K562 (cell line): ENCODE results near the gene SLC35F4. TPM values are rescaled to one million over a fixed set of nuclear protein-coding genes. Genes with fewer than 3 reads are reported as not detected.

ENCODE experiments used
- ATAC-seq: fragments of 200-7000 bp; cut with Tn5 transposase; 3 replicates; pipeline ENCODE4 v1.9.1; 2020; ENCODE audit warnings: moderate library complexity
- BruUV-seq: library from RNA; stranded (reverse); fragments of 400-500 nt; replicated peaks from 2 replicates; lab custom pipeline; 2021; lab: Mats Ljungman, UMichigan
- CTCF ChIA-PET: fragments of 300-600 bp; formaldehyde crosslinking; extraction: SDS; loops from one replicate; lab custom pipeline; 2021; ENCODE audit warnings: low intra/inter-chr PET ratio; lab: Yijun Ruan, JAX
- POLR2A ChIA-PET: fragments of 300-600, 350-650 bp; sonication (Branson Sonifier 250); formaldehyde crosslinking; extraction: SDS; loops from one replicate; lab custom pipeline; 2021; ENCODE audit warnings: antibody characterized with exemption, inconsistent platforms; lab: Yijun Ruan, JAX
- DNase-seq, 4 experiments: peaks; one replicate each; pipeline versions ENCODE4 v3.0.0 to v3.0.0-alpha.2; 2011 to 2018; ENCODE audit warnings: low spot score in 3 of 4, mixed read lengths in 3 of 4; ENCODE audit errors: extremely low read depth in 1 of 4
- FAIRE-seq: peaks from 2 replicates; lab custom pipeline; 2011; peaks lifted over from hg19 to GRCh38; lab: Jason Lieb, UNC
- H2AFZ ChIP-seq: 2 replicates; pipeline ENCODE4 v1.6.0; 2011; ENCODE audit warnings: low read depth, low read length, control low read depth, inconsistent platforms
- H3K27ac ChIP-seq: fragments of 200-600 bp; 3 replicates; pipeline ENCODE4 v1.8.0; 2011; ENCODE audit warnings: low read depth, mild to moderate bottlenecking, control low read depth, inconsistent platforms, low read length, moderate library complexity, mixed read lengths; ENCODE audit errors: extremely low read depth
- H3K27me3 ChIP-seq, 2 experiments: fragments of 300-600 bp in 1 of 2; 2 replicates in 1 of 2; 3 replicates in 1 of 2; pipeline versions ENCODE4 v1.6.0 to v1.8.0; 2011; ENCODE audit warnings: inconsistent platforms in 2 of 2, low read length in 2 of 2, mild to moderate bottlenecking in 1 of 2, mixed read lengths in 1 of 2, moderate library complexity in 1 of 2; ENCODE audit not compliant: control insufficient read depth in 2 of 2, insufficient read depth in 2 of 2
- H3K36me3 ChIP-seq: fragments of 300-600 bp; 3 replicates; pipeline ENCODE4 v1.8.0; 2011; ENCODE audit warnings: mild to moderate bottlenecking, low read length, inconsistent platforms; ENCODE audit not compliant: control insufficient read depth, insufficient read depth
- H3K4me1 ChIP-seq, 2 experiments: fragments of 200-600 bp in 1 of 2; replicated peaks in 1 of 2; 2 replicates in 1 of 2; 3 replicates in 1 of 2; pipeline versions ENCODE4 v1.5.1 to v1.8.0; 2011; ENCODE audit warnings: inconsistent platforms in 2 of 2, low read length in 2 of 2, mild to moderate bottlenecking in 1 of 2, mixed read lengths in 1 of 2, moderate library complexity in 1 of 2; ENCODE audit not compliant: control insufficient read depth in 2 of 2, insufficient read depth in 2 of 2
- H3K4me2 ChIP-seq: 2 replicates; pipeline ENCODE4 v1.6.1; 2011; ENCODE audit warnings: low read length, control low read depth, inconsistent platforms, mixed read lengths; ENCODE audit not compliant: insufficient read depth
- H3K4me3 ChIP-seq: fragments of 200-600 bp; sonication (generic), shearing (Covaris generic); 2 replicates; pipeline ENCODE4 v1.5.1; 2016; ENCODE audit warnings: control low read depth, inconsistent platforms
- H3K79me2 ChIP-seq: fragments of 200-600 bp; 3 replicates; pipeline ENCODE4 v1.8.0; 2011; ENCODE audit warnings: low read length, inconsistent platforms; ENCODE audit not compliant: control insufficient read depth, insufficient read depth
- H3K9ac ChIP-seq, 2 experiments: 2 replicates each; pipeline versions ENCODE4 v1.6.0 to v1.6.1; 2011; ENCODE audit warnings: low read depth in 2 of 2, low read length in 2 of 2, control low read depth in 1 of 2, inconsistent platforms in 1 of 2, mild to moderate bottlenecking in 1 of 2, mixed read lengths in 1 of 2; ENCODE audit not compliant: insufficient read depth in 1 of 2
- H3K9me1 ChIP-seq: one replicate; pipeline ENCODE4 v1.6.0; 2011; ENCODE audit warnings: inconsistent platforms, mild to moderate bottlenecking, low read length, moderate library complexity; ENCODE audit not compliant: control insufficient read depth, insufficient read depth
- H3K9me3 ChIP-seq: replicated peaks from 2 replicates; pipeline ENCODE4 v1.5.1; 2011; ENCODE audit warnings: low read depth, low read length, inconsistent platforms; ENCODE audit not compliant: control insufficient read depth, insufficient read depth
- H4K20me1 ChIP-seq: replicated peaks from 2 replicates; pipeline ENCODE4 v1.6.1; 2011; ENCODE audit warnings: low read length, inconsistent platforms, mixed read lengths; ENCODE audit not compliant: control insufficient read depth, insufficient read depth
- CBX5 ChIP-seq: IDR thresholded peaks from 2 replicates; pipeline ENCODE4 v1.6.1; 2014; ENCODE audit warnings: low read depth, borderline replicate concordance
- CLOCK ChIP-seq: fragments of 250-450 bp; sonication (Bioruptor Pico); IDR thresholded peaks from 2 replicates; pipeline ENCODE4 v1.4.0; 2020; ENCODE audit warnings: mild to moderate bottlenecking, moderate library complexity, borderline replicate concordance
- DEAF1 ChIP-seq: fragments of 450-650 bp; formaldehyde crosslinking; IDR thresholded peaks from 2 replicates; pipeline ENCODE4 v1.4.0; 2020; ENCODE audit warnings: mild to moderate bottlenecking, moderate library complexity
- HINFP ChIP-seq: fragments of 450-650 bp; conservative IDR thresholded peaks from 2 replicates; pipeline ENCODE4 v1.6.1; 2016; ENCODE audit warnings: missing genetic modification characterization, low read depth, mild to moderate bottlenecking, control low read depth, missing compliant biosample characterization
- HNRNPUL1 ChIP-seq: fragments of 200-400 bp; formaldehyde crosslinking; IDR thresholded peaks from 2 replicates; pipeline ENCODE4 v1.6.1; 2017; ENCODE audit warnings: low read length
- MTA1 ChIP-seq: fragments of 450-650 bp; IDR thresholded peaks from 2 replicates; pipeline ENCODE4 v1.6.1; 2017; ENCODE audit warnings: borderline replicate concordance
- NCOR1 ChIP-seq: fragments of 450-650 bp; IDR thresholded peaks from 2 replicates; pipeline ENCODE4 v1.6.1; 2016; ENCODE audit warnings: mild to moderate bottlenecking, moderate library complexity
- NFIX ChIP-seq: fragments of 250-450 bp; sonication (Bioruptor Pico); IDR thresholded peaks from 2 replicates; pipeline ENCODE4 v1.4.0; 2020; ENCODE audit warnings: low read depth, mild to moderate bottlenecking, moderate library complexity
- POLR2H ChIP-seq: IDR thresholded peaks from 2 replicates; pipeline ENCODE4 v1.6.1; 2016; ENCODE audit warnings: missing genetic modification characterization, low read depth, mild to moderate bottlenecking, control low read depth, missing compliant biosample characterization, moderate library complexity
- SMARCA5 ChIP-seq: fragments of 450-650 bp; IDR thresholded peaks from 2 replicates; pipeline ENCODE4 v1.6.1; 2016
- TAF7 ChIP-seq: fragments of 450-650 bp; IDR thresholded peaks from 2 replicates; pipeline ENCODE4 v1.6.1; 2016; ENCODE audit warnings: missing genetic modification characterization, missing compliant biosample characterization
- TSC22D4 ChIP-seq: fragments of 450-650 bp; IDR thresholded peaks from 2 replicates; pipeline ENCODE4 v1.6.1; 2016; ENCODE audit warnings: missing genetic modification characterization, missing biosample characterization, control low read depth
- ZBED1 ChIP-seq: IDR thresholded peaks from 2 replicates; pipeline ENCODE4 v1.6.1; 2014
- ZC3H11A ChIP-seq: IDR thresholded peaks from 2 replicates; pipeline ENCODE4 v1.6.1; 2012; ENCODE audit warnings: low read depth, low read length, improper control_type of control experiment
- ZNF121 ChIP-seq: sonication (generic); formaldehyde crosslinking; conservative IDR thresholded peaks from 2 replicates; pipeline ENCODE4 v1.8.0; 2022; ENCODE audit warnings: missing genetic modification reagents
- ZNF695 ChIP-seq: fragments of 450-650 bp; formaldehyde crosslinking; IDR thresholded peaks from 2 replicates; pipeline ENCODE4 v1.4.0; 2020; ENCODE audit warnings: mild to moderate bottlenecking, moderate library complexity
- ZNF785 ChIP-seq: fragments of 250-450 bp; sonication (Bioruptor Pico); IDR thresholded peaks from 2 replicates; pipeline ENCODE4 v1.4.0; 2020; ENCODE audit warnings: mild to moderate bottlenecking
- WGBS: fragments of 100-300 bp; shearing (Covaris generic); methylation state at CpG from one replicate; pipeline ENCODE4 v1.1.6; 2016; ENCODE audit warnings: low coverage, mixed read lengths; ENCODE audit not compliant: insufficient coverage; ENCODE audit errors: missing lambda C conversion rate; 5-methylcytosine and 5-hydroxymethylcytosine counted together
- in situ Hi-C: fragments of 300-500 bp; cut with MboI; formaldehyde crosslinking; loops from 4 replicates; pipeline ENCODE4 v1.15.0; 2018; ENCODE audit warnings: inconsistent platforms, mixed read lengths
- intact Hi-C: fragments of 100-400 bp; cut with micrococcal nuclease; formaldehyde crosslinking; loops from 2 replicates; pipeline ENCODE4 v1.14.2; 2022
- polyA plus RNA-seq, 8 experiments: library from polyadenylated mRNA; depleted of rRNA in 4 of 8; stranded (reverse) in 5 of 8; unstranded in 3 of 8; fragments of >200 nt; fragmentation: Nextera tagmentation in 2 of 8; fragmentation: Illumina TruSeq in 1 of 8; extraction: Ambion mirVana in 2 of 8; extraction: Trizol in 1 of 8; gene quantifications; 2 replicates each; pipeline versions ENCODE4 v1.2.1 to v1.2.3, GENCODE V29; 2011 to 2014; ENCODE audit warnings: inconsistent platforms in 1 of 8, missing spikeins in 1 of 8
- total RNA-seq, 7 experiments: library from RNA; depleted of rRNA in 6 of 7; stranded (reverse); fragments of >200 nt in 6 of 7; fragmentation: Illumina TruSeq in 2 of 7; extraction: Trizol in 2 of 7; gene quantifications; 2 replicates each; pipeline versions ENCODE4 v1.2.1 to v1.2.3, GENCODE V29; 2011 to 2021; ENCODE audit warnings: low replicate concordance in 1 of 7
- TF ChIP-seq, protein P1 (sequence below): fragments of 250-450 bp; sonication (Bioruptor Pico); IDR thresholded peaks from 2 replicates; pipeline ENCODE4 v1.8.0; 2022; ENCODE audit warnings: inconsistent platforms, mild to moderate bottlenecking, moderate library complexity, borderline replicate concordance

SLC35F4 gene
- total and polyA plus RNA-seq, 9 of the 15 experiments (the other 6 are each of a cell fraction or from before 2014, with no cell fraction given), result 0.01 TPM; not detected in 8

DNA sequence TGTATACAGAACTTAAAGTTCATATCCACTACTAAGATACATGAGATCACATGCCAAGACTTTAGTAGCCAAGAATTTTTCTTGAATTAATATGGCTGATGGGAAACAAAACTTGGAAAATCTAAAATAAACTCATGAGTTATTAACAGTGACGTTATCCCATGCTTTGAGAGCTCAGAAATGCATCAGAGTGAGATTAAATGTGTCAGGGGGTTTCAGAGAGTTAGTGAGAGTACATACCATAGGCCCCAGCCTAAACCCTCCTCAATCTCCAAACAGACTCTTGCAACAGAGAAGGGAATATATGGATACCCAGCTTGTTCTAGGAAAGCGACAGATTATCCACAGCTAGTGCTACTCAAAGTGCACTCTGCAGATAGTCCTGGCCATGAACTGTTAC lies 19.3 kb downstream of the SLC35F4 start:
- ChIA-PET CTCF (no interaction called here), POLR2A (no interaction called here)
- ATAC-seq (no peak), DNase-seq (no peak), FAIRE-seq (no peak)
- in situ Hi-C loops, result no loop called here
- H2AFZ ChIP-seq, result no peak overlapping the region
- H3K4me2 ChIP-seq, result no peak overlapping the region
- intact Hi-C loops, result no loop called here
- BruUV-seq, result no TSS peak
- no peaks in the 10 kb centered on the region for H3K9me1 ChIP-seq
- H4K20me1 ChIP-seq, result no peaks in the 10 kb centered on the region
- TF ChIP-seq NCOR1 (no peak), ZNF695 (CRISPR knock-in tag) (no peak), CLOCK (CRISPR knock-in tag) (no peak), DEAF1 (CRISPR knock-in tag) (no peak), TAF7 (tag) (no peak), TSC22D4 (tag) (no peak), MTA1 (no peak), HNRNPUL1 (no peak), ZNF121 (CRISPR knock-in tag) (no peak), NFIX (CRISPR knock-in tag) (no peak), ZNF785 (no peak), ZBED1 (no peak), HINFP (tag) (no peak), POLR2H (tag) (no peak), ZC3H11A (no peak), SMARCA5 (no peak), CBX5 (no peak)
- TF ChIP-seq, protein P1, sequence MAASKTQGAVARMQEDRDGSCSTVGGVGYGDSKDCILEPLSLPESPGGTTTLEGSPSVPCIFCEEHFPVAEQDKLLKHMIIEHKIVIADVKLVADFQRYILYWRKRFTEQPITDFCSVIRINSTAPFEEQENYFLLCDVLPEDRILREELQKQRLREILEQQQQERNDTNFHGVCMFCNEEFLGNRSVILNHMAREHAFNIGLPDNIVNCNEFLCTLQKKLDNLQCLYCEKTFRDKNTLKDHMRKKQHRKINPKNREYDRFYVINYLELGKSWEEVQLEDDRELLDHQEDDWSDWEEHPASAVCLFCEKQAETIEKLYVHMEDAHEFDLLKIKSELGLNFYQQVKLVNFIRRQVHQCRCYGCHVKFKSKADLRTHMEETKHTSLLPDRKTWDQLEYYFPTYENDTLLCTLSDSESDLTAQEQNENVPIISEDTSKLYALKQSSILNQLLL (CRISPR knock-in tag), result no peak
- no peak overlapping the region for H3K27ac ChIP-seq
- H3K36me3 ChIP-seq, result no peaks in the 10 kb centered on the region
- no peak overlapping the region for H3K9ac ChIP-seq
- no peaks in the 10 kb centered on the region for H3K9me3 ChIP-seq
- no peaks in the 10 kb centered on the region for H3K79me2 ChIP-seq
- H3K4me1 ChIP-seq, result no peaks in the 10 kb centered on the region
- WGBS, result 0% methylated on average over 2 of the region's 2 CpGs
- H3K27me3 ChIP-seq, result no peaks in the 10 kb centered on the region
- no peak overlapping the region for H3K4me3 ChIP-seq
